Retinal pigment epithelial cell (primary cell): ENCODE data around the gene SLC35F3.

Experiments
- DNase-seq: peaks from one replicate; pipeline ENCODE4 v3.0.0-alpha.2; 2010; ENCODE audit warnings: low read depth
- H3K4me3 ChIP-seq: 2 replicates; pipeline ENCODE4 v1.5.1; 2011; ENCODE audit warnings: mild to moderate bottlenecking, low read length, control low read depth, moderate library complexity
- CTCF ChIP-seq: conservative IDR thresholded peaks from 2 replicates; pipeline ENCODE4 v1.5.1; 2011; ENCODE audit warnings: low read depth, low read length, control low read depth, inconsistent platforms

The SLC35F3 gene

GRCh38 chr1:233946724-233947123 lies 42.2 kb downstream of the SLC35F3 start:
- TF ChIP-seq CTCF = no peak
- DNase-seq = no peak
- no peak overlapping the region for H3K4me3 ChIP-seq

- no peak overlapping the region for H3K4me3 ChIP-seq
- no peak for TF ChIP-seq CTCF
- DNase-seq = no peak
These were observed 47.3 kb downstream of the SLC35F3 start for GRCh38 chr1:233951804-233952203.

GRCh38 chr1:233957691-233958090 lies 53.2 kb downstream of the SLC35F3 start:
- DNase-seq = no peak
- no peak overlapping the region for H3K4me3 ChIP-seq
- no peak for TF ChIP-seq CTCF

- no peak for TF ChIP-seq CTCF
- H3K4me3 ChIP-seq = no peak overlapping the region
- no peak for DNase-seq
These were observed 54.6 kb downstream of the SLC35F3 start for GRCh38 chr1:233959102-233959501.

- no peak for DNase-seq
- no peak for TF ChIP-seq CTCF
- no peak overlapping the region for H3K4me3 ChIP-seq
These were observed 55.5 kb downstream of the SLC35F3 start for GRCh38 chr1:233959971-233960370.

GRCh38 chr1:233960386-233960785 lies 55.9 kb downstream of the SLC35F3 start:
- H3K4me3 ChIP-seq = no peak overlapping the region
- DNase-seq = no peak
- no peak for TF ChIP-seq CTCF

- DNase-seq = no peak
- no peak overlapping the region for H3K4me3 ChIP-seq
- TF ChIP-seq CTCF = no peak
These were observed 58.4 kb downstream of the SLC35F3 start for GRCh38 chr1:233962878-233963277.
